GM18508 (cell line): Measurements from ENCODE around the gene PPP1R10.
A peak's percentile ranks its signal among the peaks of the same experiment; 100 is the strongest.
"Not testable (repeated sequence)": the region's sequence is repeated elsewhere in the genome, so short reads cannot be mapped to it uniquely, and the experiment has no call there.

Experiments
- ATAC-seq: cut with Tn5 transposase; IDR thresholded peaks from one replicate; pipeline ENCODE4 v1.9.1; 2021; ENCODE audit warnings: moderate number of reproducible peaks; ENCODE audit not compliant: insufficient read depth, unreplicated experiment

The PPP1R10 gene

DNA sequence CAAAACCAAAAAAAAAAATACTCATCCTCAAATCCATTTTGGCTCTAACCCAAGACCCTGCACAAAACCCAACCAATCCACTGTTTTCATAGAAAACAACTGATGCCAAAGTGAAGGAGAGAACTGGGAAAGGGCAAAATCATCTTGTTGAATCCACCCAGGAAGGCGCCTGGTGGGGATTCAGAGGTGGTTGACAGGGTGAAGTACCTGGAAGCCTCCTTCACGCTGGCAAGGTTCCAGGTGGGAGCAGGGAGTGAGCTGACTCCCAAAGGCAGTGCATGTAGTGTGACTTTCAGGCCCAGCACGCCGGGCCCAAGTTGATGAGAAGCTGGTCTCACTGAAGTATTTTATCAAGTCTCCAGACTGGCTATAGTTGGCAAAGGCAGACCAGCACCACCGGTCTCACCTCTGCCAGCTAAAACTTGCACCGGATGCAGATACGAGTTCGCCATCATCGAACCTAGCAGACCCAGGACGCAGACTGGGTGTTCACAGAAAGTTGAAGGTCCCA is 16.5 kb downstream of the PPP1R10 start:
- no peak for ATAC-seq

DNA sequence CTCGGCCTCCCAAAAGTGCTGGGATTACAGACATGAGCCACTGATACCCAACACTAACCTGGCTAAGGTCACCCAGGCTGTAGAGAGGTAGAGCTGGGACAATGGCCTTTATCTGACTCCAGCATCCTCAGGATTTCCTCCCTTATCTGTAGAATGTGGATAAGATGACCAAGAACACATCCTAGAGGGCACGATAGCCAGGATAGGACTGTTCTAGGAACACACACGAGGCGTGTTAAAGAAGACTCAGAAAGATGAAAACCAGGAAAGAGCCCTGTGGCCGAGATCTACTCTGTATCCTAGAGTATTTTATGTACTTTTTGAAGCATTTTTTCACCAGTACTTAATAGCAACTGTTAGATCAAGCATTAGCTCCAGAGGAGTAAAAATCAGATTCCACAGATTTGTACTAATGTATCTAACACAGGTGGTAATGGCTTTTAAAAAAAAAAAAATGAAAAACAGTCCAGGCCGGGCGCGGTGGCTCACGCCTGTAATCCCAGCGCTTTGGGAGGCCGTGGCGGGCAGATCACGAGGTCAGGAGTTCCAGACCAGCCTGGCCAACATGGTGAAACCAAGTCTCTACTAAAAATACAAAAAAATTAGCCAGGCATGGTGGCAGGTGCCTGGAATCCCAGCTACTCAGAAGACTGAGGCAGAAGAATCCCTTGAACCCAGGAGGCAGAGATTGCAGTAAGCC is 17.3 kb downstream of the PPP1R10 start:
- no peak for ATAC-seq

DNA sequence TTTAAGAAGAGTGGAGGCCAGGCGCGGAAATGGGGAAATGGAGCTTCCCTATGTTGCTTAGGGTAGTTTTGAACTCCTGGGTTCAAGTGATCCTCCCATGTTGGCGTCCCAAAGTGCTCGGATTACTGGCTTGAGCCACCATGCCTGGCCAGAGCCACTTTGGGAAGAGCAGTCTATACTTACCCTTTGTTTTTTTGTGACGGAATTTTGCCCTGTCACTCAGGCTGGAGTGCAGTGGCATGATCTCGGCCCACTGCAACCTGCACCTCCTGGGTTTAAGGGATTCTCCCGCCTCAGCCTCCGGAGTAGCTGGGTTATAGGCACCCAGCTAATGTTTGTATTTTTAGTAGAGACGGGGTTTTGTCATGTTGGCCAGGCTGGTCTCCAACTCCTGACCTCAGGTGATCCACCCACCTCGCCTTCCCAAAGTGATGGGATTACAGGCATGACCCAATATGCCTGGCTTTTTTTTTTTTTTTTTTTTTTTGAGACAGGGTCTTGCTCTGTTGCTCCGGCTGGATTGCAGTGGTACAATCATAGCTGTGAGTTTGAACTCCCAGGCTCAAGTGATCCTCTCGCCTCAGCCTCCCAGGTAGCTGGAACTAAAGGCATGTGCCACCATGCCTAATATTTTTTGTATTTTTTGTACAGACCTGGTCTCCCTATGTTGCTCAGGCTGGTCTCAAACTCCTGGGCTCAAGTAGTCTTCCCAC is 18.0 kb downstream of the PPP1R10 start:
- ATAC-seq = no peak

DNA sequence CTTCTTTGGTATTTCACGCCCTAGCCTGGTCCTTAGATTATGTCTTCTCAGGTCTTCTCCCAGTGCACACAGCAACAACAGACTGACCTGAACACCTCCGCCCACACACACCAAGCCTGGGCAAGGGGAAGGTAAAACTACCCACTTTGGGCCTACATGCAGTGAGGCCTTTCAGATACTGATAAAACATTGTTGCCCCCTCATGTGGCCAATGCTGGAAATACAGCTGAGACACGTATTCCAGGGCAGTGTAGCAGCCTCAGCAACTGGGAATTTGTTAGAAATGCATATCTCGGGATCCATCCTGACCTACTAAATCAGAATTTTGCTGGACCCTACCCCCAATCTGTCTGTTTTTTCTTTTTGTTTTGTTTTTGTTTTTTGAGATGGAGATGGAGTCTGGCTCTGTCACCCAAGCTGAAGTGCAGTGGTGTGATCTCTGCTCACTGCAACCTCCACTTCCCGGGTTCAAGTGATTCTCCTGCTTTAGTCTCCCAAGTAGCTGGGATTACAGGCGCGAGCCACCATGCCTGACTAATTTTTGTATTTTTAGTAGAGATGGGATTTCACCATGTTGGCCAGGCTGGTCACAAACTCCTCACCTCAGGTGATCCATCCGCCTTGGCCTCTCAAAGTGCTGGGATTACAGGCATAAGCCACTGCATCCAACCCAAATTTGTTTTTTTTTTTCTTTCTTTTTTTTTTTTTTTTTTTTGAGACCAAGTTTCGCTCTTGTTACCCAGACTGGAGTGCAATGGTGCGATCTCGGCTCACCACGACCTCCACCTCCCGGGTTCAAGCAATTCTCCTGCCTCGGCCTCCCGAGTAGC is 19.5 kb downstream of the PPP1R10 start:
- ATAC-seq = not testable (repeated sequence)

DNA sequence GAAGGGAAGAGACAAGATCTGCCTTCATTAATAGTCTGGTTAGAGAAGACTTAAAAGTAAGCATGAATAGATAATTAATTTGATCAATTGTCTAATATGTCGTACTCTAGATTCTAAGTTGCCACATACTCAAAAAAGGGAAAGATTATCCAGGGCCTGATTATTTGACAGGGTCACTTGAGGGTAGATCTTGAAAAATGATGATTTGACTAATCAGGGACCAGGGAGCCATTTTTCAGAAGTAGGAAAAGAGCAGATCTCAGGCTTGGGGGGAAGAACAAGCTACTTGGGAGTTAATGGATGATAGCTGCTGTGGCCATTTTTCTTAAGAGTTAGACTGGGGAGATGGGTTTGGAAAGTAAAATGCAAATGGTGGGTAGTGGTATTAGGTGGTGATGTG is 24.8 kb downstream of the PPP1R10 start:
- ATAC-seq = no peak

DNA sequence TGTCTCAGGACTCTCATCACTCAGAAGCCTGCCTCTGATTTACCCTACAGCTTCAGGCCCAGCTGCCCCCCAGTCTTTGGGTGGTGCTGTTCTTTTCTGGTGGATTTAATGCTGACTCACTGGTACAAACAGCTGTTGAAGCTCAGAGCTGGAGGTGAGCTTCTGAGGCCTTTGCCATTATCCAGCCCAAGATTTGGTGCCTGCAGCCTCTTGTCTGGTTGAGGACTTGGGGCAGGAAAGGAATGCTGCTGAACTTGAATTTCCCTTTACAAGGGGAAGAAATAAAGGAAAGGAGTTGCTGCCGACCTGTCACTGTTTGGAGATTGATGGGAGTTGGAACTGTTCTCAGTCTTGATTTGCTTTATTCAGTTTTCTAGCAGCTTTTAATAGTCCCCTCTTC is 26.0 kb downstream of the PPP1R10 start:
- ATAC-seq = no peak

DNA sequence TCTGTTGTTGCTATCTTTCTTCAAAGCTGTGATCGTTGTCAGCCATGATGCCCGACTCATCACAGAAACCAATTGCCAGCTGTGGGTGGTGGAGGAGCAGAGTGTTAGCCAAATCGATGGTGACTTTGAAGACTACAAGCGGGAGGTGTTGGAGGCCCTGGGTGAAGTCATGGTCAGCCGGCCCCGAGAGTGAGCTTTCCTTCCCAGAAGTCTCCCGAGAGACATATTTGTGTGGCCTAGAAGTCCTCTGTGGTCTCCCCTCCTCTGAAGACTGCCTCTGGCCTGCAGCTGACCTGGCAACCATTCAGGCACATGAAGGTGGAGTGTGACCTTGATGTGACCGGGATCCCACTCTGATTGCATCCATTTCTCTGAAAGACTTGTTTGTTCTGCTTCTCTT is 26.5 kb downstream of the PPP1R10 start:
- no peak for ATAC-seq

DNA sequence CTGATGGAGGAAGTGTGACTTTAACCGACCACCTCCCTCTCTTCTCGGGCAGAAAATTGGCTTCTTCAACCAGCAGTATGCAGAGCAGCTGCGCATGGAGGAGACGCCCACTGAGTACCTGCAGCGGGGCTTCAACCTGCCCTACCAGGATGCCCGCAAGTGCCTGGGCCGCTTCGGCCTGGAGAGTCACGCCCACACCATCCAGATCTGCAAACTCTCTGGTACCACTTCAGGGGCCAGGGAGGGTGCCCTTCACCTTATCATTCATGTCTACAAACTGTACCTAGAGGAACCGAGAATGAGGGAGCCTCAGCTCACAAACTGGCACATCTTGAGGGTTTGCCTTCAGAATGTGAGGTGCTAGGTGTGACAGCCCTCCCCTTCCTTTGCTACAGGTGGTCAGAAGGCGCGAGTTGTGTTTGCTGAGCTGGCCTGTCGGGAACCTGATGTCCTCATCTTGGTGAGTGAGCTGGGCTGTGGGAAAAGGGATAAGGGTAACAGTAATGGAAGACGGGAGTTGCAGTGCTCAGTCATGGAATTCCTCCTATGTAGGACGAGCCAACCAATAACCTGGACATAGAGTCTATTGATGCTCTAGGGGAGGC is 27.2 kb downstream of the PPP1R10 start:
- ATAC-seq = no peak

DNA sequence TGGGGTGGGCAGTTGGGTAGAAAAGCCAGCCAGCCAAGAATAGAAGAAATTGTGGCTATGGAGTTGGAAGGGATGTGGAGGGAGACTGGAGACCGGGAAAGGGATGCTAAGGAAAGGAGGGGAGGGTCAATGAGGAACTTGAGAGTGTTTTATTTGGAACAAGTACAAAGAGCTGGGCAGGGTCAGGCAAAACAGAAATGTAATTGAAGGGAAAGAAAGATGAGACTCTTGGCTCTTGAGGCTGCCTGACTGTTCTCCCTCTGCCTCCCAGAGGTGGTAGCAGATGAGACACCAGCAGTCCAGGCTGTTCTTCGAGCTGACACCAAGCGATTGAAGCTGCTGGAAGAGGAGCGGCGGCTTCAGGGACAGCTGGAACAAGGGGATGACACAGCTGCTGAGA is 33.1 kb downstream of the PPP1R10 start:
- ATAC-seq = no peak

DNA sequence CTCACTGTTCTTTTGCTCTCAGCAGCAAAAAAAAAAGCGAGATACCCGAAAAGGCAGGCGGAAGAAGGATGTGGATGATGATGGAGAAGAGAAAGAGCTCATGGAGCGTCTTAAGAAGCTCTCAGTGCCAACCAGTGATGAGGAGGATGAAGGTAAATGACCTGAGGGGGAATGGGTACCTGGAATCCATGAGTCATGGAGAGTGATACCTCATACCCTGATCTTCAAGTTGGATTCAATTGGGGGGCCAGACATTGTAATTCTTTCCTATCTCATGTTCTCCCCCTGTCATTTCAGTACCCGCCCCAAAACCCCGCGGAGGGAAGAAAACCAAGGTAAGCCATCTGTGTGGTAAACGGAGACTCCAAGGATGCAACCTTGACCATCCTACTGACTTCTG is 39.0 kb downstream of the PPP1R10 start:
- no peak for ATAC-seq

DNA sequence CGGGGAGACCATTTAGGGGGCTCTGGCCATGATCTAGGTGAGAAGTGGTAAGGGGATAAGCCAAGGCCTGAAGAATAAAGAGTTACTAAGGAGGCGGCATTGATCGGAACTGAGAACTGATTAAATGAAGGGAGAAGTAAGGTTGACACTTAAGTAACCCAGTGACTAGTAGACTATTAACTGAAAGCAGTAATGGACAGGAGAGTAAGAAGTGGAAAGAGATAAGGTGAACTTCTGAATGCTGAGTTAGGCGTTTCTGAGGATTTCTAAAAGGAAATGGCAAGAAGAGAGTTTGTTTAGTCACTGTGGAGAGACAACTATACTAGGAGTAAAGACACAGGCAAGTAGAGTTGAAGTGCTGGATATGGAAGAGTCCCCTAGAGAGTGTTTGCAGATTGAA is 43.9 kb downstream of the PPP1R10 start:
- no peak for ATAC-seq

DNA sequence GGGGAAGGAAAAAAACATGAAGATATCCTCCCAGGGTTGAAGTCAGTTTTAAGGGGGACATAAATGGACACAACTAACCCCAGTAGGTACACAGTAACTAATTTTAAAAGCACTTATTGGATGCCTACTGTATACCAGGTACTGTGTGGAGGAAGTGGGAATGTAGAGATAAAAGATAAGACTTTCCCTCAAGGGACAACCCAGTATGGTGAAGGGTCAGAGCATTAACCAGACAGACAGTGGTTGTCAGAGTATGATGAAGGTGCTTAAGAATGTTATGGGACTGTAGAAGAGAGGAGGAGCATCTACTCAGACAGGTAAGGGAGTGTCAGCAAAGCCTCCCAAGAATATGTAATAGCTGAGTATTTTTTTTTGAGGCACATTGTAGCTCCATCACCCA is 44.9 kb downstream of the PPP1R10 start:
- no peak for ATAC-seq

DNA sequence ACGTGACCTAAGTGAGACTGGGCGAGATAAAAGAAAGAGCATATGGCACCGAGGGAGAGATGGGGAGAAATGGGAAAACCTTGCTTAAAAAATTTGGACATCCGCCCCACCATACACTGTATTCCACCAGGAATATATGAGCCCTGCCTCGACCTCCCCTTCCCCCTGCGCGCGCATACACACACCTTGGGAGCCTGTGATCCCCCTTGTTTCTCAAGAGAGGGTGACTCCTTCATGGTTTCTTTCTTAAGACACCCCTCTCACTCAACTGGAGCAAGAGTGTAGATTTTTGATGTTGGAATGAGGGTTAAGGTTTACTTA is 45.3 kb downstream of the PPP1R10 start:
- no peak for ATAC-seq

DNA sequence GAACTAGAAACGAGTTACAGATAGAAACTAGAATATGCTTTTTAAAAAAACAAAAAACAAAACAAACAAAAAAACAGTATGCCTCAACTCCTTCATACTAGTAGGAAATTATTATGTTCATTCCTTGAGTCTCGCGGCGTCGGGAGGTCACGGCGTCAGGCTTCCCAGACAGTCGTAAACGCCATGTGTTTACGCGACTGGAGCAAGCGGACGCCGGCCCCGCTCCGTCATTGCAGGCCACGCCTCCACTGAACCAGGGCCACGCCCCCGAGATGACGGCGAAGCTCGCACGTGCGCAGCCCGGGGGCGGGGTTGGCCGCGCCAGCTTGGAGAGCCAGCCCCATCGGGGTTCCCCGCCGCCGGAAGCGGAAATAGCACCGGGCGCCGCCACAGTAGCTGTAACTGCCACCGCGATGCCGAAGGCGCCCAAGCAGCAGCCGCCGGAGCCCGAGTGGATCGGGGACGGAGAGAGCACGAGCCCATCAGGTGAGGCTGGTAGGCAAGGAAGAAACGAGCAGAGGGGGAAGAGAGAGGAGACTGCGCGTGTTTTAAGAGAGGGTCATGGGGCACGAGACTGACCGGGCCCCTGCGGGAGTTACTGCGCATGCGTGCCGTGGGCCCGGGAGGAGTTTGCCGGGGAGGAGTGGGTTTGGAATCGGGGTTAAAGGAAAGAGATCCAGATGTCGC is 45.8 kb downstream of the PPP1R10 start, which contains the start of gene ABCF1:
Gene ABCF1 (plus strand): TSS at position 368 of the 687 bp plus-strand sequence. CDS start 46 bp downstream, at position 414.
- ATAC-seq = peak; percentile 67

DNA sequence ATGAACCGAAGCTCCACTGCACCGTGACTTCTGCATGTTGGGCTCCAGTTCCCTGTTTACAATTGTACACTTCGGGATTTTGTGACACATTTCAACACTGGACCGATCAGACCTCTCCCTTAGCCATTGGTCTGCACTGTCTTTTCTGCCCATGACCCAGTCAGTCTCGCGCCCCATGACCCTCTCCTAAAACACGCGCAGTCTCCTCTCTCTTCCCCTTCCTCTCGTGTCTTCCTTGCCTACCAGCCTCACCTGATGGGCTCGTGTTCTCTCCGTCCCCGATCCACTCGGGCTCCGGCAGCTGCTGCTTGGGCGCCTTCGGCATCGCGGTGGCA is 46.3 kb downstream of the PPP1R10 start:
- peak; percentile 10 for ATAC-seq

DNA sequence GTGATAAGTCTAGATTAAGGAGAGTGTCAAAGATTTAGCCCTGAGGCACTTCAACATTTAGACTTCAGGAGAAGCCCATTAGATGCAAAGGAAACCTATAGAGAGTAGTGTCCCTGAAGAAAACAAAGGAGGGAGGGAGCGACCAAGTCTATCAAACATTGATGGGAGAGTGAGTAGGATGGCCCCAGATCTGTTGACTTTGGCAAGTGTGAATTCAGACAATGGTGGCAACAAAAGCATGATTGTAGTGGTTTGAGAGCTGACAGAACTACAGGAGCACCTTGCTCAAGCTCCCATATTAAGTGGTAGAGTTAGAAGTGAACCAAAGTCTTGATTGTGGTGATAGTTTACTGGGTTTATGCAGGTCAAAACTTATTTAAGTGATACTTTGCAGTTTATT is 46.8 kb downstream of the PPP1R10 start:
- ATAC-seq = no peak

DNA sequence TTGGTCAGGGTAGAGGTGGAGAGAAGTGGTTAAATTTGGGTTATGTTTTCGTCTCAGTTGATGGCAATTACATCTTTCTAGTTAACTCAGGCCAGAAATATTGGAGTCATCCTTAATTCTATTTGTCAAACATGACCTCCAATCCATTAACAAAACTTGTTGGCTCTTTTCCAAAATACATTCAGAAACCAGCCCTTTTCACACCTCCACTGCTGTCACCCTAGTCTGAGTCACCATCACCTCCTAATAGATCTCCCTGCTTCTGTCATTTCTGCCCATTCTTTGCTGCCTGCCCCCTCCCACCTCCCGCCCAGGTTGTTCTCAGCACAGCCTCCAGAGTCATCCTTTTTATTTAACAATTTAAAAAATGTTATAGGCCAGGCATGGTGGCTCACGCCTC is 48.8 kb downstream of the PPP1R10 start:
- ATAC-seq = no peak

DNA sequence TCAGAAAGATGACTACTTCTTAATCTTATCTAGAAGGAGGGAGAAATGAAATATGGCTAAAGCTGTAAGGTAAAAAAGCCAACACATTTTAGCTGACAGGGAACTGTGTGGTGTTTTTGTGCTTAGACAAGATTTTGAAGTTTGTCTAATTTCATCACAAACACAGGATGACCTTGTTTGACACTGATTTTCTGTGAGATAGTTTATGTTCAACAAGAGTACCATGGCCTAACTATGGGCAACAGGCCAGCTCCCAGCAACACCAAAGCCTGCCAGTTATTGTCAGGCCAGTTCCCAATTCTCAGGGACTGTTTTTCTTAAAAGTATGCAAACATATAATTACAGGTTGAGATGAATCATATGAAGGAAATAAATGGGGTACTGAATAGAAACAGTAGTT is 51.3 kb downstream of the PPP1R10 start:
- no peak for ATAC-seq

DNA sequence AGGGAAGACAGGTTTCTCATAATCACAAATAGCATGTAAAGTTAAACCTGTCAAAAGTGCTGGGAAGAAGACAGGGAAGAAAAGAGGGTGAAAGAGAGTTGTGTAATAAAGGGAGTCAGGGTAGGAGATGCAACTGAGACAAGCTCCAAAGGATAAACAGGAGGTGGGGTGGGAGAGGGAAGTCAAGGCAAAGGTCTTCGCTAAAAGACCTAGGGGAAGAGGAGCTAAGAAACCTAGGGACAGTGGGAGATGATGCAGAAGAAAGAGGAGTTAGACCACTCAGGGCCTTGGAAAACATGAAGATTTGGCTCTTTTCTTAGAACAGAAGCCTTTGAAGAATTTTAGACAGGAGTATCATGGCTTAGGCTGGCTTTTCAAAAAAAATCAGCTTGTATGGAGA is 52.9 kb downstream of the PPP1R10 start:
- no peak for ATAC-seq
